ENCODE data around the gene EPHB1. TPM values are rescaled to one million over a fixed set of nuclear protein-coding genes. Genes with fewer than 3 reads are reported as not detected.

The EPHB1 gene
- polyA plus RNA-seq, 1 donor from 2014 or later = 0.71 TPM

- Mint-ChIP-seq H3K4me1 (peaks cover 5 to 15% (median 6%) of the 10 kb centered on the region in 3 donors), H3K27me3 (peaks cover 9% of the 10 kb centered on the region), H3K27ac (no peak overlapping the region), H3K9me3 (peaks cover 0 to 9% (median 0%) of the 10 kb centered on the region in 3 donors), H3K36me3 (no peaks in the 10 kb centered on the region), H3K4me3 (no peak overlapping the region)
Observed at GRCh38 chr3:134836921-134837320, 41.9 kb downstream of the EPHB1 start.

- Mint-ChIP-seq H3K36me3 (no peaks in the 10 kb centered on the region), H3K4me1 (peaks cover 3 to 11% (median 6%) of the 10 kb centered on the region in 3 donors), H3K27me3 (peaks cover 4% of the 10 kb centered on the region), H3K27ac (no peak overlapping the region), H3K4me3 (no peak overlapping the region), H3K9me3 (peaks cover 4 to 20% (median 8%) of the 10 kb centered on the region in 3 donors)
Observed at GRCh38 chr3:134838599-134838998, 43.5 kb downstream of the EPHB1 start.

- H3K27ac Mint-ChIP-seq = no peak overlapping the region
- H3K9me3 Mint-ChIP-seq = peaks cover 5 to 28% (median 11%) of the 10 kb centered on the region in 3 donors
- no peak overlapping the region for H3K4me3 Mint-ChIP-seq
- H3K4me1 Mint-ChIP-seq = peaks cover 1 to 9% (median 8%) of the 10 kb centered on the region in 3 donors
- peaks cover 1% of the 10 kb centered on the region for H3K27me3 Mint-ChIP-seq
- H3K36me3 Mint-ChIP-seq = no peaks in the 10 kb centered on the region
Observed at GRCh38 chr3:134839422-134839821, 44.4 kb downstream of the EPHB1 start.

GRCh38 chr3:134839990-134840389 lies 44.9 kb downstream of the EPHB1 start:
- Mint-ChIP-seq H3K4me3 (no peak overlapping the region), H3K27ac (no peak overlapping the region), H3K9me3 (peaks cover 5 to 30% (median 11%) of the 10 kb centered on the region in 3 donors), H3K27me3 (peaks cover 1% of the 10 kb centered on the region), H3K4me1 (peaks cover 7 to 9% (median 8%) of the 10 kb centered on the region in 3 donors), H3K36me3 (no peaks in the 10 kb centered on the region)

- H3K4me1 Mint-ChIP-seq = peaks cover 9 to 13% (median 9%) of the 10 kb centered on the region in 3 donors
Observed at GRCh38 chr3:134840459-134840858, 45.4 kb downstream of the EPHB1 start.

GRCh38 chr3:134846084-134846483 lies 51.0 kb downstream of the EPHB1 start:
- peaks cover 5% of the 10 kb centered on the region for H3K27me3 Mint-ChIP-seq
- H3K4me1 Mint-ChIP-seq = peaks cover 9 to 13% (median 12%) of the 10 kb centered on the region in 3 donors
- no peak overlapping the region for H3K4me3 Mint-ChIP-seq
- peaks cover 5 to 21% (median 11%) of the 10 kb centered on the region in 3 donors for H3K9me3 Mint-ChIP-seq
- H3K27ac Mint-ChIP-seq = no peak overlapping the region
- H3K36me3 Mint-ChIP-seq = no peaks in the 10 kb centered on the region

More at GRCh38 chr3:134840459-134840858, 45.4 kb downstream of the EPHB1 start:
- Mint-ChIP-seq H3K27ac (no peak overlapping the region), H3K27me3 (no peaks in the 10 kb centered on the region), H3K36me3 (no peaks in the 10 kb centered on the region), H3K9me3 (peaks cover 5 to 30% (median 11%) of the 10 kb centered on the region in 3 donors), H3K4me3 (no peak overlapping the region)

- Mint-ChIP-seq H3K27me3 (peaks cover 5% of the 10 kb centered on the region), H3K36me3 (no peaks in the 10 kb centered on the region), H3K4me1 (peaks cover 9 to 17% (median 12%) of the 10 kb centered on the region in 3 donors), H3K27ac (no peak overlapping the region), H3K4me3 (no peak overlapping the region), H3K9me3 (peaks cover 5 to 21% (median 11%) of the 10 kb centered on the region in 3 donors)
Observed at GRCh38 chr3:134846911-134847317, 51.9 kb downstream of the EPHB1 start.

GRCh38 chr3:134847349-134847748 lies 52.3 kb downstream of the EPHB1 start:
- Mint-ChIP-seq H3K4me1 (peaks cover 9 to 19% (median 14%) of the 10 kb centered on the region in 3 donors), H3K27me3 (peaks cover 5% of the 10 kb centered on the region), H3K27ac (no peak overlapping the region), H3K4me3 (no peak overlapping the region), H3K9me3 (peaks cover 5 to 20% (median 11%) of the 10 kb centered on the region in 3 donors), H3K36me3 (no peaks in the 10 kb centered on the region)

- Mint-ChIP-seq H3K27ac (no peak overlapping the region), H3K27me3 (peaks cover 7% of the 10 kb centered on the region), H3K4me1 (peaks cover 13 to 33% (median 31%) of the 10 kb centered on the region in 3 donors), H3K36me3 (no peaks in the 10 kb centered on the region), H3K9me3 (peaks cover 0 to under 1% (median 0%) of the 10 kb centered on the region in 3 donors), H3K4me3 (no peak overlapping the region)
Observed at GRCh38 chr3:134849561-134849960, 54.5 kb downstream of the EPHB1 start.

GRCh38 chr3:134850761-134851160 lies 55.7 kb downstream of the EPHB1 start:
- H3K9me3 Mint-ChIP-seq = no peaks in the 10 kb centered on the region
- H3K4me1 Mint-ChIP-seq = peaks cover 8 to 25% (median 25%) of the 10 kb centered on the region in 3 donors
- no peaks in the 10 kb centered on the region for H3K36me3 Mint-ChIP-seq
- H3K4me3 Mint-ChIP-seq = no peak overlapping the region
- peaks cover 7% of the 10 kb centered on the region for H3K27me3 Mint-ChIP-seq
- H3K27ac Mint-ChIP-seq = no peak overlapping the region

- Mint-ChIP-seq H3K4me3 (no peak overlapping the region), H3K27ac (peak overlapping the region in 1 of 3 donors; percentile 89), H3K36me3 (no peaks in the 10 kb centered on the region), H3K4me1 (peaks cover 8 to 25% (median 25%) of the 10 kb centered on the region in 3 donors), H3K27me3 (peaks cover 2% of the 10 kb centered on the region), H3K9me3 (no peaks in the 10 kb centered on the region)
Observed at GRCh38 chr3:134852132-134852531, 57.1 kb downstream of the EPHB1 start.

- Mint-ChIP-seq H3K4me3 (peak overlapping the region in 2 of 4 donors; percentile 78 to 90), H3K27ac (peak overlapping the region; percentile 10 to 98 (median 89)), H3K36me3 (no peaks in the 10 kb centered on the region), H3K4me1 (peaks cover 8 to 25% (median 25%) of the 10 kb centered on the region in 3 donors), H3K27me3 (peaks cover 2% of the 10 kb centered on the region), H3K9me3 (no peaks in the 10 kb centered on the region)
Observed at GRCh38 chr3:134852893-134853351, 57.9 kb downstream of the EPHB1 start.

- H3K36me3 Mint-ChIP-seq = no peaks in the 10 kb centered on the region
- H3K4me1 Mint-ChIP-seq = peaks cover 8 to 25% (median 23%) of the 10 kb centered on the region in 3 donors
- no peak overlapping the region for H3K4me3 Mint-ChIP-seq
- peaks cover 2% of the 10 kb centered on the region for H3K27me3 Mint-ChIP-seq
- peak overlapping the region in 1 of 3 donors; percentile 98 for H3K27ac Mint-ChIP-seq
- no peaks in the 10 kb centered on the region for H3K9me3 Mint-ChIP-seq
Observed at GRCh38 chr3:134854254-134854653, 59.2 kb downstream of the EPHB1 start.

- Mint-ChIP-seq H3K36me3 (no peaks in the 10 kb centered on the region), H3K27me3 (peaks cover 8% of the 10 kb centered on the region), H3K4me1 (peaks cover 8 to 20% (median 18%) of the 10 kb centered on the region in 3 donors), H3K27ac (peak overlapping the region in 1 of 3 donors; percentile 59), H3K9me3 (no peaks in the 10 kb centered on the region), H3K4me3 (no peak overlapping the region)
Observed at GRCh38 chr3:134857356-134857755, 62.3 kb downstream of the EPHB1 start.

- Mint-ChIP-seq H3K9me3 (no peaks in the 10 kb centered on the region), H3K27me3 (peaks cover 8% of the 10 kb centered on the region), H3K36me3 (no peaks in the 10 kb centered on the region), H3K27ac (no peak overlapping the region), H3K4me1 (peaks cover 5 to 15% (median 13%) of the 10 kb centered on the region in 3 donors), H3K4me3 (no peak overlapping the region)
Observed at GRCh38 chr3:134857776-134858362, 62.8 kb downstream of the EPHB1 start.
